ENCODE data around the gene SUMO3. TPM values are rescaled to one million over a fixed set of nuclear protein-coding genes. Genes with fewer than 3 reads are reported as not detected.

SUMO3 gene
- total and polyA plus RNA-seq, 2 of the 8 experiments (the other 6 are each of a cell fraction or from before 2014, with no cell fraction given): 96.8 to 101 TPM

DNA sequence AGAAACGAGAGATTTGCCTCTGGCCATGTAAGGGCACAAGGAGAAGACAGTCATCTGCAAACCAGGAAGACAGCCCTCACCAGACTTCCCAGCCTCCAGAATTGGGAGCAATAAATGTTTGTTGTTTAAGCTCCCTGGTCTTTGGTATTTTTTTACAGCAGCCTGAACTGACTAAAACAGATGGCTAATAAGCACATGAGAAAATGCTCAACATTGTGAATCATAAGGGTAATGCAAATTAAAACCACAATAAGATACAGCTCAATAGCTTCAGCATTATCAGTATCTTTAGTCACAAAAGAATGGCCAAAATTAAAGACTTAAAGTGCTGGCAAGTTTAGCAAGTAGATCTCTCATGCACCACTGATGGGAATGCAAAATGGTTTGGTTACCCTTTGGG is 28.0 kb downstream of the SUMO3 start:
- TF ChIP-seq TEAD4 (IDR thresholded peaks at IDR 0.05; ENCODE audit: low read depth, low read length) (no peak), CBX5 (IDR thresholded peaks at IDR 0.05; ENCODE audit: low read depth, low read length) (no peak), POLR2A (IDR thresholded peaks at IDR 0.05; ENCODE audit: control extremely low read depth in 1 of 2, low read depth in 2 of 2, low read length in 2 of 2) (no peak)
- TF ChIP-seq, protein P1, sequence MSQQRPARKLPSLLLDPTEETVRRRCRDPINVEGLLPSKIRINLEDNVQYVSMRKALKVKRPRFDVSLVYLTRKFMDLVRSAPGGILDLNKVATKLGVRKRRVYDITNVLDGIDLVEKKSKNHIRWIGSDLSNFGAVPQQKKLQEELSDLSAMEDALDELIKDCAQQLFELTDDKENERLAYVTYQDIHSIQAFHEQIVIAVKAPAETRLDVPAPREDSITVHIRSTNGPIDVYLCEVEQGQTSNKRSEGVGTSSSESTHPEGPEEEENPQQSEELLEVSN (IDR thresholded peaks at IDR 0.05): no peak
- 88% methylated on average over 1 of the region's 1 CpG; no CpG with 5 or more reads in 1 of the 2 experiments for WGBS, 2 experiments (ENCODE audit: extremely low coverage in 1 of 2, insufficient coverage in 1 of 2, insufficient read length in 1 of 2, insufficient replicate concordance in 2 of 2, low coverage in 1 of 2, low lambda C conversion rate in 2 of 2, missing lambda C conversion rate in 1 of 2)
- H3K36me3 ChIP-seq (ENCODE audit: control insufficient read depth in 2 of 4, insufficient read depth in 4 of 4, low read length in 3 of 4): peaks cover 0 to 6% (median 3%) of the 10 kb centered on the region in 4 experiments; a peak in 4 of 8 replicates
- H2BK120ac ChIP-seq (replicated peaks; ENCODE audit: low read depth, low read length): no peak overlapping the region
- FAIRE-seq: no peak
- no peak overlapping the region for H4K5ac ChIP-seq (ENCODE audit: insufficient read length, low read depth, low read length)
- H3K18ac ChIP-seq (ENCODE audit: extremely low read depth, low read length): no peak overlapping the region
- ChIA-PET POLR2A (ENCODE audit: partially characterized antibody) (interaction anchor here (1.2 kb wide), 1 partner anchor 10 kb away, joined by 4 read pairs; no protein-coding TSS in a partner anchor), CTCF (ENCODE audit: partially characterized antibody) (interaction anchor here (1.2 to 1.6 kb wide), 2 partner anchors 11 to 279 kb away, joined by 3 to 6 read pairs; no protein-coding TSS in a partner anchor)
- H3K4ac ChIP-seq (replicated peaks; ENCODE audit: insufficient read length, low read depth, low read length): no peak overlapping the region
- H3K4me2 ChIP-seq (ENCODE audit: insufficient read depth in 1 of 2, low read depth in 2 of 2, low read length in 2 of 2): no peak overlapping the region
- no peaks in the 10 kb centered on the region for H3K27me3 ChIP-seq (replicated peaks in 1 of 4; ENCODE audit: control insufficient read depth in 3 of 4, extremely low read depth in 1 of 4, insufficient read depth in 3 of 4, low read length in 3 of 4)
- no peak overlapping the region for H3K27ac ChIP-seq (ENCODE audit: low read depth, low read length)
- no peak overlapping the region for H3K23ac ChIP-seq (ENCODE audit: insufficient read length)
- peaks cover 13% of the 10 kb centered on the region for H3K79me1 ChIP-seq (ENCODE audit: low read depth, low read length)
- H2AFZ ChIP-seq (ENCODE audit: low read length): no peak overlapping the region
- H2BK5ac ChIP-seq (ENCODE audit: low read depth, low read length): no peak overlapping the region
- no peak overlapping the region for H3K14ac ChIP-seq (ENCODE audit: insufficient read length)
- H2BK15ac ChIP-seq (ENCODE audit: low read length): no peak overlapping the region
- H3K9ac ChIP-seq (replicated peaks in 1 of 4; ENCODE audit: extremely low read depth in 1 of 4, low read depth in 3 of 4, low read length in 3 of 4): no peak overlapping the region
- H2BK20ac ChIP-seq (ENCODE audit: low read length): no peak overlapping the region
- H3K4me3 ChIP-seq (ENCODE audit: extremely low read depth in 1 of 4, insufficient read depth in 2 of 4, low read depth in 3 of 4, low read length in 4 of 4): no peak overlapping the region
- no peak overlapping the region for H3K56ac ChIP-seq (replicated peaks; ENCODE audit: insufficient read length, low read depth, low read length)
- no peak for DNase-seq (ENCODE audit: low read depth in 1 of 2, low spot score in 2 of 2)
- H3K79me2 ChIP-seq (ENCODE audit: control insufficient read depth in 1 of 2, insufficient read depth in 2 of 2, low read length in 2 of 2): peaks cover 9 to 93% of the 10 kb centered on the region in 2 experiments; a peak in 3 of 4 replicates
- no peak overlapping the region for H4K8ac ChIP-seq (ENCODE audit: extremely low read depth, insufficient read depth, low read length)
- H3K23me2 ChIP-seq (ENCODE audit: low read depth, low read length): no peaks in the 10 kb centered on the region
- H3K4me1 ChIP-seq (replicated peaks in 1 of 4; ENCODE audit: control insufficient read depth in 3 of 4, insufficient read depth in 4 of 4, low read length in 3 of 4): peaks cover 0 to 5% (median 4%) of the 10 kb centered on the region in 4 experiments; a peak in 3 of 7 replicates
- peaks cover 0 to 7% of the 10 kb centered on the region in 2 experiments for H4K20me1 ChIP-seq (replicated peaks in 1 of 2; ENCODE audit: control insufficient read depth in 1 of 2, insufficient read depth in 2 of 2, low read length in 2 of 2)
- no peak overlapping the region for H2AK5ac ChIP-seq (ENCODE audit: low read depth, low read length)
- no peak overlapping the region for H2BK12ac ChIP-seq (ENCODE audit: low read depth, low read length)
- H3K9me3 ChIP-seq (ENCODE audit: insufficient read depth in 2 of 2, low read depth in 1 of 2, low read length in 1 of 2): no peaks in the 10 kb centered on the region
- H4K91ac ChIP-seq (replicated peaks; ENCODE audit: insufficient read length, low read length): no peak overlapping the region
